ENCODE data around the gene TMC3. TPM values are rescaled to one million over a fixed set of nuclear protein-coding genes. Genes with fewer than 3 reads are reported as not detected.

TMC3 gene
- polyA plus RNA-seq, 1 of the 3 experiments (the other 2 are of a cell fraction): not detected

DNA sequence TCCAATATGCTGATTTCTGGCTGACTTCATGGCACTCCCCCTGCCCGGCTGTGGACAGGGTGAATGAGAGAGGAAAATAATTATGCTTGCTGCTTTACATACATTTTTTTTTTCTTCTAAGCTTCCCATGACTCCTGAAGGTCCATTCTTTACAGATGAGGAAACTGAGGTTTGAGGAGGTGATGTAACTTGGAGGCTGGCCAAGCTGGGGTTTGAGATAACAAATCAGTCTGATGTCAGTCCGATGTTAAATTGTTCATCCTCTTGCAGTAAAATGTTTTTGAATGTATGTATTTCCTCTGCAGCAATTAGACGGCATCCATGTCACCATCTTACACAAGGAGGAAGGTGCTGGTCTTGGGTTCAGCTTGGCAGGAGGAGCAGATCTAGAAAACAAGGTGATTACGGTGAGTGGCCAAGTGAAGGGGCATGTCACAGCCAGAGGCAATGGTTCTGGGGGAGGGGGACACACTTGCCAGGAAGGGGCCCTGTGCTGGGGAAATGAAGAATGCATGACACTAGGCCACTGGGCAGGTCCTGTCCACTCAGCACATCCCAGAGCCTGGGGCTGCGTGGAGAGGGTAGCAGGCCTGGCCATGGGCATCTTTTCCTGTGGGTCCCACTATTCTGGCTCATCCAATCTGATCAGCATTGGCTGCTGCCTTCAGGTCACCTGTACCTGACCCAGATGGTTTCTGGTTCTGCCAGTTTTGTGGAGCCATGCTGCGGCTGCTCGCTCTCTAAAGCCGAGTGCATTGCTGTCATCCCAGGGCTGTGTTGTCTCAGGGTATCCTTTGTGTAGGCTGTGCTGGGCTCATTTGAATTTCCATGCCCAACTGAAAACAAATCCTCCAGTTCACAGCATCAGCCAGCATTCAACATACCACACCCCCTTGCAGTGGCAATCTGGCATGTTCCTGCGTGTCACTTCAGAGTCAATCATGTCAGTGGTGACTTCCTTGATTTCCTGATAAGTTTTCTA lies 70.5 kb downstream of the TMC3 start:
- 57% methylated on average over 6 of the region's 9 CpGs for WGBS (ENCODE audit: low lambda C conversion rate)
- TF ChIP-seq YY1 (IDR thresholded peaks at IDR 0.05; ENCODE audit: low read depth) (no peak), POLR2AphosphoS5 (IDR thresholded peaks at IDR 0.05; ENCODE audit: low read depth, low read length) (no peak), TAF1 (IDR thresholded peaks at IDR 0.05; ENCODE audit: borderline replicate concordance, low read depth, low read length) (no peak), RCOR1 (IDR thresholded peaks at IDR 0.05; ENCODE audit: low read length) (no peak), CHD2 (IDR thresholded peaks at IDR 0.05; ENCODE audit: low read length, partially characterized antibody) (no peak)
- TF ChIP-seq, protein P1, sequence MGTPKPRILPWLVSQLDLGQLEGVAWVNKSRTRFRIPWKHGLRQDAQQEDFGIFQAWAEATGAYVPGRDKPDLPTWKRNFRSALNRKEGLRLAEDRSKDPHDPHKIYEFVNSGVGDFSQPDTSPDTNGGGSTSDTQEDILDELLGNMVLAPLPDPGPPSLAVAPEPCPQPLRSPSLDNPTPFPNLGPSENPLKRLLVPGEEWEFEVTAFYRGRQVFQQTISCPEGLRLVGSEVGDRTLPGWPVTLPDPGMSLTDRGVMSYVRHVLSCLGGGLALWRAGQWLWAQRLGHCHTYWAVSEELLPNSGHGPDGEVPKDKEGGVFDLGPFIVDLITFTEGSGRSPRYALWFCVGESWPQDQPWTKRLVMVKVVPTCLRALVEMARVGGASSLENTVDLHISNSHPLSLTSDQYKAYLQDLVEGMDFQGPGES (IDR thresholded peaks at IDR 0.05; ENCODE audit: low read depth, low read length): no peak
- H3K9me3 ChIP-seq: no peaks in the 10 kb centered on the region
- peaks cover 8 to 11% of the 10 kb centered on the region in 2 experiments; a peak in 2 of 4 replicates for H3K4me1 ChIP-seq (ENCODE audit: control insufficient read depth in 1 of 2, insufficient read depth in 2 of 2, low read depth in 1 of 2, low read length in 1 of 2)
- no peaks in the 10 kb centered on the region for H3K9me2 ChIP-seq
- no peaks in the 10 kb centered on the region for H3F3A ChIP-seq (replicated peaks; ENCODE audit: insufficient read depth)
- no peaks in the 10 kb centered on the region for H3K36me3 ChIP-seq (replicated peaks in 1 of 2; ENCODE audit: control insufficient read depth in 1 of 2, insufficient read depth in 2 of 2, low read length in 1 of 2)
- no peak for DNase-seq
- ChIA-PET CTCF (no interaction called here), POLR2A (no interaction called here)
- no peak overlapping the region for H3K27ac ChIP-seq (ENCODE audit: low read depth in 2 of 2, low read length in 1 of 2)
- H3K79me2 ChIP-seq (ENCODE audit: insufficient read depth): no peaks in the 10 kb centered on the region
- no peaks in the 10 kb centered on the region for H4K20me1 ChIP-seq (ENCODE audit: insufficient read depth)
- peaks cover 7% of the 10 kb centered on the region; the same call in 1 of the 2 replicates for H3K27me3 ChIP-seq (ENCODE audit: insufficient read depth)
- H2AFZ ChIP-seq (ENCODE audit: low read depth): no peak overlapping the region
- H3K9ac ChIP-seq: no peak overlapping the region
- no peak overlapping the region for H3K4me3 ChIP-seq (ENCODE audit: low read depth in 2 of 2, low read length in 1 of 2)
- no peak overlapping the region for H3K4me2 ChIP-seq

DNA sequence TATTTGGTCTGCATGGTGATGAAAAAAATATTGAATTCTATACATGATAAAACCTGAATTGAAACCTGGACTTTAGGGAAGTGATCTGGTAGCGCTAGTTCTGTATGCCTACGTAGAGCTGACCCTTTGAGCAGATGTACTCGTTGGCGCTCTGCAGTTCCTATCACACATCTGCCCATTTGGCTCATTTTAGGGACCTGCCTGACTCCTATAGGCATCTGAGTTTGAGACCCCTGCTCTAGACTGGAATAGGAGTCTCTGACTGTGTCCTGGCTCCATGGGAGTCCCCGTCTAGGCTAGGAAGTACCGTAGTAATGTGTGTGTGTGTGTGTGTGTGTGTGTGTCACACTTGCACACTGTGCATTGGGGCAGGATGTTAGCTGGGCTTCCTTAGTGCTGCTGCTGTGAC lies 71.3 kb downstream of the TMC3 start:
- ChIA-PET POLR2A (no interaction called here), CTCF (interaction anchor here (1.3 to 1.5 kb wide), 2 partner anchors 9 to 10 kb away, joined by 4 read pairs; no protein-coding TSS in a partner anchor)
- no peaks in the 10 kb centered on the region for H3F3A ChIP-seq (replicated peaks; ENCODE audit: insufficient read depth)
- peaks cover 8 to 11% of the 10 kb centered on the region in 2 experiments; a peak in 2 of 4 replicates for H3K4me1 ChIP-seq (ENCODE audit: control insufficient read depth in 1 of 2, insufficient read depth in 2 of 2, low read depth in 1 of 2, low read length in 1 of 2)
- no peak overlapping the region for H3K4me3 ChIP-seq (ENCODE audit: low read depth in 2 of 2, low read length in 1 of 2)
- no peak overlapping the region for H2AFZ ChIP-seq (ENCODE audit: low read depth)
- peaks cover 8% of the 10 kb centered on the region; the same call in 1 of the 2 replicates for H3K27me3 ChIP-seq (ENCODE audit: insufficient read depth)
- H3K9ac ChIP-seq: no peak overlapping the region
- H3K4me2 ChIP-seq: no peak overlapping the region
- no peaks in the 10 kb centered on the region for H3K9me3 ChIP-seq
- no peak for DNase-seq
- H3K36me3 ChIP-seq (replicated peaks in 1 of 2; ENCODE audit: control insufficient read depth in 1 of 2, insufficient read depth in 2 of 2, low read length in 1 of 2): no peaks in the 10 kb centered on the region
- H3K27ac ChIP-seq (ENCODE audit: low read depth in 2 of 2, low read length in 1 of 2): no peak overlapping the region
- no peaks in the 10 kb centered on the region for H3K79me2 ChIP-seq (ENCODE audit: insufficient read depth)
- H4K20me1 ChIP-seq (ENCODE audit: insufficient read depth): no peaks in the 10 kb centered on the region
- TF ChIP-seq YY1 (IDR thresholded peaks at IDR 0.05; ENCODE audit: low read depth) (no peak), JUND (IDR thresholded peaks at IDR 0.05) (no peak), RXRA (IDR thresholded peaks at IDR 0.05; ENCODE audit: borderline replicate concordance, low read depth) (no peak), SIN3A (IDR thresholded peaks at IDR 0.05; ENCODE audit: borderline replicate concordance, low read depth, low read length) (no peak), FOXJ3 (CRISPR knock-in tag; IDR thresholded peaks at IDR 0.05) (no peak), MXI1 (IDR thresholded peaks at IDR 0.05; ENCODE audit: low read depth, low read length) (no peak), MEF2A (IDR thresholded peaks at IDR 0.05; ENCODE audit: borderline replicate concordance, low read depth) (no peak), GATA2 (CRISPR knock-in tag; IDR thresholded peaks at IDR 0.05) (no peak), TAF1 (IDR thresholded peaks at IDR 0.05; ENCODE audit: borderline replicate concordance, low read depth, low read length) (no peak), SMC3 (IDR thresholded peaks at IDR 0.05; ENCODE audit: low read depth, low read length) (no peak), FOXM1 (IDR thresholded peaks at IDR 0.05; ENCODE audit: low read depth) (no peak), EP300 (IDR thresholded peaks at IDR 0.05; ENCODE audit: borderline replicate concordance in 1 of 2, low read depth in 1 of 2, low read length in 1 of 2) (no peak)
- TF ChIP-seq, protein P2, sequence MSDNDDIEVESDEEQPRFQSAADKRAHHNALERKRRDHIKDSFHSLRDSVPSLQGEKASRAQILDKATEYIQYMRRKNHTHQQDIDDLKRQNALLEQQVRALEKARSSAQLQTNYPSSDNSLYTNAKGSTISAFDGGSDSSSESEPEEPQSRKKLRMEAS (IDR thresholded peaks at IDR 0.05; ENCODE audit: low read depth): no peak
- TF ChIP-seq, protein P3, sequence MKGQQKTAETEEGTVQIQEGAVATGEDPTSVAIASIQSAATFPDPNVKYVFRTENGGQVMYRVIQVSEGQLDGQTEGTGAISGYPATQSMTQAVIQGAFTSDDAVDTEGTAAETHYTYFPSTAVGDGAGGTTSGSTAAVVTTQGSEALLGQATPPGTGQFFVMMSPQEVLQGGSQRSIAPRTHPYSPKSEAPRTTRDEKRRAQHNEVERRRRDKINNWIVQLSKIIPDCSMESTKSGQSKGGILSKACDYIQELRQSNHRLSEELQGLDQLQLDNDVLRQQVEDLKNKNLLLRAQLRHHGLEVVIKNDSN (IDR thresholded peaks at IDR 0.05; ENCODE audit: borderline replicate concordance, low read depth): no peak
- TF ChIP-seq, protein P4, sequence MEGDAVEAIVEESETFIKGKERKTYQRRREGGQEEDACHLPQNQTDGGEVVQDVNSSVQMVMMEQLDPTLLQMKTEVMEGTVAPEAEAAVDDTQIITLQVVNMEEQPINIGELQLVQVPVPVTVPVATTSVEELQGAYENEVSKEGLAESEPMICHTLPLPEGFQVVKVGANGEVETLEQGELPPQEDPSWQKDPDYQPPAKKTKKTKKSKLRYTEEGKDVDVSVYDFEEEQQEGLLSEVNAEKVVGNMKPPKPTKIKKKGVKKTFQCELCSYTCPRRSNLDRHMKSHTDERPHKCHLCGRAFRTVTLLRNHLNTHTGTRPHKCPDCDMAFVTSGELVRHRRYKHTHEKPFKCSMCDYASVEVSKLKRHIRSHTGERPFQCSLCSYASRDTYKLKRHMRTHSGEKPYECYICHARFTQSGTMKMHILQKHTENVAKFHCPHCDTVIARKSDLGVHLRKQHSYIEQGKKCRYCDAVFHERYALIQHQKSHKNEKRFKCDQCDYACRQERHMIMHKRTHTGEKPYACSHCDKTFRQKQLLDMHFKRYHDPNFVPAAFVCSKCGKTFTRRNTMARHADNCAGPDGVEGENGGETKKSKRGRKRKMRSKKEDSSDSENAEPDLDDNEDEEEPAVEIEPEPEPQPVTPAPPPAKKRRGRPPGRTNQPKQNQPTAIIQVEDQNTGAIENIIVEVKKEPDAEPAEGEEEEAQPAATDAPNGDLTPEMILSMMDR (IDR thresholded peaks at IDR 0.05): no peak
- 82% methylated on average over 6 of the region's 6 CpGs for WGBS (ENCODE audit: low lambda C conversion rate)
- H3K9me2 ChIP-seq: no peaks in the 10 kb centered on the region
